ENCODE data around the gene RCVRN.

Gene RCVRN

DNA sequence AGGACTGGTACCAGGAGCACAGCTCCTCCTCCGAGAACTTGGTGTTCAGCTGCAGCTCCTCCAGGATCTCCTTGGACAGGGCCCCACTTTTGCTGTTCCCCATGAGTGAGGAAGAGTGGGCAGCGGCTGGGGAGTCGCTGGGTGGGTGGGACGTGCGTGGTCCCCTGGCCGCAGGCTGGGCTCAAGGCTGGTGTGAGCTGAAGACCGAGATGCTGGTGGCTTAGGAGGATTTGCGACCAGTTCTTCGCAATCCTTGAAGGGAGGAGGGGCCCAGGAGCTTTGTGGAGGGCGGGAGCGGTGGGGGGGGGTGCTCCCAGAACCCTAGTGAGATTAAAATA lies at the start of gene RCVRN:
Gene RCVRN (minus strand): TSS at position 194 of the 338 bp plus-strand sequence. CDS start 91 bp downstream, at position 103.
- H4K20me1 ChIP-seq (ENCODE audit: insufficient read depth, low read length), result no peaks in the 10 kb centered on the region
- no peak within 1 kb of the TSS for H3K4me3 ChIP-seq (ENCODE audit: low read length)
- H3K9me3 ChIP-seq (ENCODE audit: insufficient read depth, low read length), result no peaks in the 10 kb centered on the region
- H3K4me1 ChIP-seq (ENCODE audit: low read length), result no peaks in the 10 kb centered on the region
- TF ChIP-seq EZH2phosphoT487 (IDR thresholded peaks at IDR 0.05; ENCODE audit: low read depth), result no peak
- no peak for TF ChIP-seq CTCF (IDR thresholded peaks at IDR 0.05; ENCODE audit: low read depth, low read length)
- H3K27ac ChIP-seq (ENCODE audit: low read length), result no peak within 1 kb of the TSS
- no peaks in the 10 kb centered on the region for H3K27me3 ChIP-seq (ENCODE audit: low read depth, low read length)
- no peaks in the 10 kb centered on the region for H3K36me3 ChIP-seq (replicated peaks; ENCODE audit: low read depth, low read length)
- H3K79me2 ChIP-seq (ENCODE audit: low read length), result no peaks in the 10 kb centered on the region
- no peak within 1 kb of the TSS for H3K4me2 ChIP-seq (ENCODE audit: low read length)
- no peak within 1 kb of the TSS for H3K9ac ChIP-seq (ENCODE audit: low read length)
- H2AFZ ChIP-seq (ENCODE audit: low read depth, low read length), result no peak within 1 kb of the TSS

DNA sequence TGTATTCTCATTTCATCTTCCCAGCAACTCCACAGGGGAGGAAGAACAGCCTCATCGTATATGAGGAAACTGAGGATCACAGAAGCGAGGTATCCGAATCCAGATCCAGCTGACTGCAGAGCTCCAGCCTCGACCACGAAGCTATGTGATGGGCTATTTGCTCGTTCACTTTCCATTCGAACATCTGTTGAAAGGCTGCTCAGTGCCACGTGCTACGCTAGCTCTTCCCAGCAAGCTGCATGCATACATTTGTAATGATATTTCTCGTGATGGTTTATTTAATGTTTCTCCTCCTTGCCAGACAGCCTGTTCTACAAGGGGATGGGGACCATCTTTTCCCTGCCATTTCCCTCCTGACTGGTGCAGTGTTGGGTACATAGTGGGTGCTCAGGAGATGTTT lies 48.4 kb upstream of the RCVRN start:
- Histone ChIP-seq H3K27ac (ENCODE audit: low read length) (no peak overlapping the region), H3K4me1 (ENCODE audit: low read length) (no peaks in the 10 kb centered on the region), H3K9me3 (ENCODE audit: insufficient read depth, low read length) (no peaks in the 10 kb centered on the region), H3K4me3 (ENCODE audit: low read length) (no peak overlapping the region), H4K20me1 (ENCODE audit: insufficient read depth, low read length) (no peaks in the 10 kb centered on the region), H2AFZ (ENCODE audit: low read depth, low read length) (no peak overlapping the region), H3K27me3 (ENCODE audit: low read depth, low read length) (no peaks in the 10 kb centered on the region), H3K36me3 (replicated peaks; ENCODE audit: low read depth, low read length) (no peaks in the 10 kb centered on the region), H3K9ac (ENCODE audit: low read length) (no peak overlapping the region), H3K4me2 (ENCODE audit: low read length) (no peak overlapping the region), H3K79me2 (ENCODE audit: low read length) (no peaks in the 10 kb centered on the region)
- TF ChIP-seq EZH2phosphoT487 (IDR thresholded peaks at IDR 0.05; ENCODE audit: low read depth) (no peak), CTCF (IDR thresholded peaks at IDR 0.05; ENCODE audit: low read depth, low read length) (no peak)

DNA sequence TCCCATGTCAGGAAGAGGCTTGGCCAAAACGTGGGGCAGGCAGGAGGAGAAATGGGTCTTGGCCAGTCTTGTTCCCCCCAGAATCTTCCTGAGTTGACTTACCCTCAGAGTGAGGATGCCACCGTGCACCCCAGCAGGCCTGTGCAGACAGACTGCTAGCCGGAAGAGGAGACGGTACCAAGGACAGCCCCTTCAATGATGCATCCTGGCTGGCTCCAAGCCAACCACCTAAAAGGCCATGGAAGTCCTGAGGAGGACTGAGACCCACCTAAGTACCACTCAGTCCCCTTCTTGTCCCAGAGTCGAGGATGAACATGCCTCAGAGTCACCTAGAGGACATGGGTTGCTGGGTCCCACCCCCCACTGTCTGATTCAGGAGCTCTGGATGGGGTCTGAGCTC lies 46.7 kb upstream of the RCVRN start:
- no peaks in the 10 kb centered on the region for H3K4me1 ChIP-seq (ENCODE audit: low read length)
- no peaks in the 10 kb centered on the region for H3K36me3 ChIP-seq (replicated peaks; ENCODE audit: low read depth, low read length)
- H3K79me2 ChIP-seq (ENCODE audit: low read length), result no peaks in the 10 kb centered on the region
- no peaks in the 10 kb centered on the region for H4K20me1 ChIP-seq (ENCODE audit: insufficient read depth, low read length)
- H3K27me3 ChIP-seq (ENCODE audit: low read depth, low read length), result no peaks in the 10 kb centered on the region
- H3K4me2 ChIP-seq (ENCODE audit: low read length), result no peak overlapping the region
- H3K9me3 ChIP-seq (ENCODE audit: insufficient read depth, low read length), result no peaks in the 10 kb centered on the region
- H3K27ac ChIP-seq (ENCODE audit: low read length), result no peak overlapping the region
- no peak overlapping the region for H2AFZ ChIP-seq (ENCODE audit: low read depth, low read length)
- no peak overlapping the region for H3K4me3 ChIP-seq (ENCODE audit: low read length)
- no peak overlapping the region for H3K9ac ChIP-seq (ENCODE audit: low read length)
- no peak for TF ChIP-seq EZH2phosphoT487 (IDR thresholded peaks at IDR 0.05; ENCODE audit: low read depth)
- TF ChIP-seq CTCF (IDR thresholded peaks at IDR 0.05; ENCODE audit: low read depth, low read length), result no peak

DNA sequence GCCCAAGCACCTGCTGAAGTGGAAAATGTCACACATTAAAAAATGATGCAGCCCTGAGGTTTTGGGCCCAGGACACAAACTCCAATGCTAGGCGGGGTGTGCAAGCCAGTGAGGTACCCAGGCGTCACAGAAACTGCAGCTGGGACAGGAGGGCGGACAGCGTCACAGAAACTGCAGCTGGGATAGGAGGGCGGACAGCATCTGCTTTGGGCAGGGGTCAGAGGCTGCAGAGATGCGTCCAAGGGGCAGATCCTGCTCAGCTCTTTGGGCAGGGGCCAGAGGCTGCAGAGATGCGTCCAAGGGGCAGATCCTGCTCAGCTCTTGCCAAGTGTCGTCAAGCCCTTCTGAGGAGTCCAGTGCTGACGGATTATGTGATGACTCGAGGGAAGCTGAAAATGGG lies 43.9 kb upstream of the RCVRN start:
- Histone ChIP-seq H3K4me3 (ENCODE audit: low read length) (no peak overlapping the region), H3K4me2 (ENCODE audit: low read length) (no peak overlapping the region), H2AFZ (ENCODE audit: low read depth, low read length) (no peak overlapping the region), H3K9ac (ENCODE audit: low read length) (no peak overlapping the region), H3K36me3 (replicated peaks; ENCODE audit: low read depth, low read length) (no peaks in the 10 kb centered on the region), H3K79me2 (ENCODE audit: low read length) (no peaks in the 10 kb centered on the region), H3K27me3 (ENCODE audit: low read depth, low read length) (no peaks in the 10 kb centered on the region), H4K20me1 (ENCODE audit: insufficient read depth, low read length) (no peaks in the 10 kb centered on the region), H3K4me1 (ENCODE audit: low read length) (no peaks in the 10 kb centered on the region), H3K27ac (ENCODE audit: low read length) (no peak overlapping the region), H3K9me3 (ENCODE audit: insufficient read depth, low read length) (no peaks in the 10 kb centered on the region)
- TF ChIP-seq CTCF (IDR thresholded peaks at IDR 0.05; ENCODE audit: low read depth, low read length), result no peak
- TF ChIP-seq EZH2phosphoT487 (IDR thresholded peaks at IDR 0.05; ENCODE audit: low read depth), result no peak

Measured in OCI-LY3 (cell line).